Measurements from ENCODE around the gene LYPD1.

DNA sequence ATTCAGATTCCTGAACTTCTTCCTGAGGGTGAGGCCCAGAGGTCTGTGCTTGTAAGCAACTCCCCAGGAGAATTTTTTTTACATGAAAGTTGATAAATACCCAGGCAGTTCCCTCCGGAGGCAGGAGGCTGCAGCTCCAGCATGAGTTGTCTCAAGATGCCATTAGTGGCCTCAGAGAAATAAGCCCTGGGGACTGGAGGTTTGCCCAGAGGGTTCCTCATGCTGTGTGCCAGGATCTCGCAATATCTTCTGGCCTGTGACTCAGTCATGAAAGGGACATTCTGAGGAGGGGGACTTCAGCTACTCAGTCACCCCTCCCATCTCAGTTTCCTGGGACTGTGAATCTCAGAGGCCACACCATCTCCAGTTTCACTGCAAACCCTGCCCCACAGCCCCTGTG is 49.9 kb downstream of the LYPD1 start:
- TF ChIP-seq EP300 (IDR thresholded peaks at IDR 0.05; ENCODE audit: borderline replicate concordance) (no peak), TEAD4 (IDR thresholded peaks at IDR 0.05) (no peak), TAF1 (IDR thresholded peaks at IDR 0.05; ENCODE audit: low read depth) (no peak), RAD21 (IDR thresholded peaks at IDR 0.05; ENCODE audit: low read depth) (no peak), YY1 (IDR thresholded peaks at IDR 0.05; ENCODE audit: low read depth) (no peak), FOXM1 (IDR thresholded peaks at IDR 0.05; ENCODE audit: borderline replicate concordance, low read depth) (no peak), CREB1 (IDR thresholded peaks at IDR 0.05; ENCODE audit: low read depth) (no peak), ZBTB7A (IDR thresholded peaks at IDR 0.05; ENCODE audit: low read depth) (no peak), CEBPB (IDR thresholded peaks at IDR 0.05) (no peak), EGR1 (IDR thresholded peaks at IDR 0.05) (no peak)
- TF ChIP-seq, protein P1, sequence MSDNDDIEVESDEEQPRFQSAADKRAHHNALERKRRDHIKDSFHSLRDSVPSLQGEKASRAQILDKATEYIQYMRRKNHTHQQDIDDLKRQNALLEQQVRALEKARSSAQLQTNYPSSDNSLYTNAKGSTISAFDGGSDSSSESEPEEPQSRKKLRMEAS (IDR thresholded peaks at IDR 0.05): no peak
- TF ChIP-seq, protein P2, sequence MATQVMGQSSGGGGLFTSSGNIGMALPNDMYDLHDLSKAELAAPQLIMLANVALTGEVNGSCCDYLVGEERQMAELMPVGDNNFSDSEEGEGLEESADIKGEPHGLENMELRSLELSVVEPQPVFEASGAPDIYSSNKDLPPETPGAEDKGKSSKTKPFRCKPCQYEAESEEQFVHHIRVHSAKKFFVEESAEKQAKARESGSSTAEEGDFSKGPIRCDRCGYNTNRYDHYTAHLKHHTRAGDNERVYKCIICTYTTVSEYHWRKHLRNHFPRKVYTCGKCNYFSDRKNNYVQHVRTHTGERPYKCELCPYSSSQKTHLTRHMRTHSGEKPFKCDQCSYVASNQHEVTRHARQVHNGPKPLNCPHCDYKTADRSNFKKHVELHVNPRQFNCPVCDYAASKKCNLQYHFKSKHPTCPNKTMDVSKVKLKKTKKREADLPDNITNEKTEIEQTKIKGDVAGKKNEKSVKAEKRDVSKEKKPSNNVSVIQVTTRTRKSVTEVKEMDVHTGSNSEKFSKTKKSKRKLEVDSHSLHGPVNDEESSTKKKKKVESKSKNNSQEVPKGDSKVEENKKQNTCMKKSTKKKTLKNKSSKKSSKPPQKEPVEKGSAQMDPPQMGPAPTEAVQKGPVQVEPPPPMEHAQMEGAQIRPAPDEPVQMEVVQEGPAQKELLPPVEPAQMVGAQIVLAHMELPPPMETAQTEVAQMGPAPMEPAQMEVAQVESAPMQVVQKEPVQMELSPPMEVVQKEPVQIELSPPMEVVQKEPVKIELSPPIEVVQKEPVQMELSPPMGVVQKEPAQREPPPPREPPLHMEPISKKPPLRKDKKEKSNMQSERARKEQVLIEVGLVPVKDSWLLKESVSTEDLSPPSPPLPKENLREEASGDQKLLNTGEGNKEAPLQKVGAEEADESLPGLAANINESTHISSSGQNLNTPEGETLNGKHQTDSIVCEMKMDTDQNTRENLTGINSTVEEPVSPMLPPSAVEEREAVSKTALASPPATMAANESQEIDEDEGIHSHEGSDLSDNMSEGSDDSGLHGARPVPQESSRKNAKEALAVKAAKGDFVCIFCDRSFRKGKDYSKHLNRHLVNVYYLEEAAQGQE (IDR thresholded peaks at IDR 0.05; ENCODE audit: low read depth): no peak
- TF ChIP-seq, protein P3, sequence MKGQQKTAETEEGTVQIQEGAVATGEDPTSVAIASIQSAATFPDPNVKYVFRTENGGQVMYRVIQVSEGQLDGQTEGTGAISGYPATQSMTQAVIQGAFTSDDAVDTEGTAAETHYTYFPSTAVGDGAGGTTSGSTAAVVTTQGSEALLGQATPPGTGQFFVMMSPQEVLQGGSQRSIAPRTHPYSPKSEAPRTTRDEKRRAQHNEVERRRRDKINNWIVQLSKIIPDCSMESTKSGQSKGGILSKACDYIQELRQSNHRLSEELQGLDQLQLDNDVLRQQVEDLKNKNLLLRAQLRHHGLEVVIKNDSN (IDR thresholded peaks at IDR 0.05): no peak

All from Ishikawa (cell line).